Omental fat pad (tissue), 4 donors: ENCODE data around the gene UQCC5. TPM values are rescaled to one million over a fixed set of nuclear protein-coding genes. Genes with fewer than 3 reads are reported as not detected.

Experiments
- ATAC-seq: fragments of 150-250 bp; one replicate; pipeline ENCODE4 v1.9.1; 2016; ENCODE audit warnings: mild to moderate bottlenecking, moderate library complexity; ENCODE audit not compliant: low FRiP score
- DNase-seq: peaks from one replicate; pipeline ENCODE4 v3.0.0-alpha.2; 2019; ENCODE audit warnings: low spot score
- small RNA-seq: library from RNA; depleted of rRNA; stranded (forward); fragments of <200 nt; gene quantifications from one replicate; pipeline ENCODE3, GENCODE V24; 2016
- total RNA-seq, 4 donors: library from RNA; depleted of rRNA; stranded (reverse); fragments of >200 nt; gene quantifications; one replicate each; pipeline ENCODE4 v1.1.0, GENCODE V29; 2016
- TF ChIP-seq, protein P1 (sequence below), 3 donors: fragments of 450-650 bp; IDR thresholded peaks; one replicate each; pipeline ENCODE4 v1.5.1; 2016 to 2017; ENCODE audit warnings: antibody characterized with exemption in 3 of 3, mild to moderate bottlenecking in 3 of 3, moderate library complexity in 2 of 3

The UQCC5 gene
- total RNA-seq, 4 donors from 2014 or later, result 3.2 to 27.9 (median 13.8) TPM

DNA sequence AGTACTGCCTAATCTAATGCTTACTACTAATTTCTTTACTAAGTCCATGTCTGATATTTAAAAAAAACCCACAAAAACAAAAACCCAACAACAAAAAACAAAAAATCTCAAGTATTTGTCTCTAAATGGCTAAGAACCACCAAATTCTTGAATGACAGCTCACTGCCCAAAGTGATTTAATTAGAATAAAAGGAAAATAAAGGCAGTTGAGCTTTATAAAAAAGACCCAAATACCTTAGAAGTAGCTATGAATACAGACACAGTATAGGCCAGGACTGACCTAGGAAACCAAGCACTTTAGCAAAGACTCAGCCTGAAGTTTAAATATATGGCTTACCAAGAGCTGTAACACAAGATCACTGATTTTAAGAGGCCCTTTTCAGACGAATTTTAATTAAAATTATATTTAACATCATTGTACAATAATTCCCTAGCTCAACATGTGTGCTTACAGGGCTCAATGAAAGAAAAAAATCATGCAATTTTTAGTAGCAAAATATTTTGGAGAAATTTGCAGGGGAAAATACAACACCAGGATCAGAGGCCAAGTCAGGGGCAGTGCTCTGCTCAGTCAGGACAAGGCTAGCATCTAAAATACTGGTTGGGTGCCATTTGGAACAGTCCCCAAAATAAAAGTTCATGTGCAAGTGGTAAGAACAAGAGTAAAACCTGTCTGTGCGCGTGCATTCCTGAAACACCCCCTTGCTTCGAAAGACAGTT, 24.8 kb downstream of the UQCC5 start:
- ATAC-seq (no peak), DNase-seq (no peak)
- TF ChIP-seq, protein P1, sequence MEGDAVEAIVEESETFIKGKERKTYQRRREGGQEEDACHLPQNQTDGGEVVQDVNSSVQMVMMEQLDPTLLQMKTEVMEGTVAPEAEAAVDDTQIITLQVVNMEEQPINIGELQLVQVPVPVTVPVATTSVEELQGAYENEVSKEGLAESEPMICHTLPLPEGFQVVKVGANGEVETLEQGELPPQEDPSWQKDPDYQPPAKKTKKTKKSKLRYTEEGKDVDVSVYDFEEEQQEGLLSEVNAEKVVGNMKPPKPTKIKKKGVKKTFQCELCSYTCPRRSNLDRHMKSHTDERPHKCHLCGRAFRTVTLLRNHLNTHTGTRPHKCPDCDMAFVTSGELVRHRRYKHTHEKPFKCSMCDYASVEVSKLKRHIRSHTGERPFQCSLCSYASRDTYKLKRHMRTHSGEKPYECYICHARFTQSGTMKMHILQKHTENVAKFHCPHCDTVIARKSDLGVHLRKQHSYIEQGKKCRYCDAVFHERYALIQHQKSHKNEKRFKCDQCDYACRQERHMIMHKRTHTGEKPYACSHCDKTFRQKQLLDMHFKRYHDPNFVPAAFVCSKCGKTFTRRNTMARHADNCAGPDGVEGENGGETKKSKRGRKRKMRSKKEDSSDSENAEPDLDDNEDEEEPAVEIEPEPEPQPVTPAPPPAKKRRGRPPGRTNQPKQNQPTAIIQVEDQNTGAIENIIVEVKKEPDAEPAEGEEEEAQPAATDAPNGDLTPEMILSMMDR (IDR thresholded peaks at IDR 0.05), result no peak

DNA sequence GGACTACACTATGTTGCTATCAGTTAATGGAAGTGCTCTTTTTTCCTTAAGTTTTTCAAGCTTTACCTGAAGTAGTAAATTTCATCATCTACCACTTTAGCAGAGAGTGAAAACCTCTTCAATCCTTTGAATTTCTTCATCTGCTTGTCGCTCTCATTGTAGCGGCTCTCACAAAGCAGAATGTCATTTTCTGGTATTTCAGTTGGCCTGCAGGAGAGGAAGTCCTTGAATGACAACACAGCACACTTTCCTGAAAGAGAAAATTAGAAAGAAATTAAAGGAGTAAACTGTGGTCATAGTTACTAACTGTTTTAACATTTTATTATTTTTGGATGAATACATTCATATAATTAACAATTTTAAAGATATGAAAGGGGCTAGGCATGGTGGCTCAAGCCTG, 27.6 kb downstream of the UQCC5 start:
- DNase-seq (no peak), ATAC-seq (no peak)
- TF ChIP-seq, protein P1 (IDR thresholded peaks at IDR 0.05), result no peak

DNA sequence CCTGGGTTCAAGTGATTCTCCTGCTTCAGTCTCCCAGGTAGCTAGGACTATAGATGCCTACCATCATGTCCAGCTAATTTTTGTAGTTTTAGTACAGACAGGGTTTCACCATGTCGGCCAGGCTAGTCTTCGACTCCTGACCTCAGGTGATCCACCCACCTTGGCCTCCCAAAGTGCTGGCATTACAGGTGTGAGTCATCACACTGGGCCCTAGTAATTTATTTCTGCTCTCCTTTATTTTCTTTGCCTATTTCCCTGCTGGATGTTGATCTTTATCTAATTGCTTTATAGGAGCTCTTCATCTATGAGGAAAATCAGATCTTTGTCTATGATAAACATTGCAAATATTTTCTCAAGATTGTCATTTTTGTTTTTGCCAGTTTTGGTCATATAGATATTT, 31.7 kb downstream of the UQCC5 start:
- TF ChIP-seq, protein P1 (IDR thresholded peaks at IDR 0.05), result no peak
- DNase-seq, result no peak
- ATAC-seq, result no peak

DNA sequence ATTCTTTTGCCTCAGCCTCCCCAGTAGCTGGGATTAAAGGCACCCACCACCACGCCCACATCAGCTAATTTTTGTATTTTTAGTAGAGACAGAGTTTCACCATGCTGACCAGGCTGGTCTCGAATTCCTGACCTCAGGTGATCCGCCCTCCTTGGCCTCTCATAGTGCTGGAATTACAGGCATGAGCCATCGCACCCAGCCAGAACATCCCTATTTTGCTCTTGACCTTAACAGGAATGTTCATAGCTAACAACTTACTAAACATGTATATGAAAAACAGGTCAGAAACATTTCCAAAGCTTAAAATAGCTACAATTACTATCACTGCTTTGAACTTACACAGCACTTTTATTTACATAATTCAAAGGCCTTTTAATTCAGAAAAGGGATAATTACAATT, 33.7 kb downstream of the UQCC5 start:
- DNase-seq (no peak), ATAC-seq (peak; percentile 54)

DNA sequence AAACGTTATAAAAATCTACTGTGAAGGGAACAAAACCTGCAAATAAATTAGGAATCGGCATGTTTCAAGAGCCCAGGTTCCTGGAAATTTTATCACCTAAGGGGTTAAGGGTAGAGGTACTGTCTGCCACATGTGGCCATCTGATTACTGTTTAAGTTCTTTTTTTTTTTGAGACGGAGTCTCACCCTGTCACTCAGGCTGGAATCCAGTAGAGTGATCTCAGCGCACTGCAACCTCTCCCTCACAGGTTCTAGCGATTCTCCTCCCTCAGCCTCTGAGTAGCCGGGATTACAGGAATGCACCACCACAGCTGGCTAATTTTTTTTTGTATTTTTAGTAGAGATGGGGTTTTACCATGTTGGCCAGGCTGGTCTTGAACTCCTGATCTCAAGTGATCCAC, 35.8 kb downstream of the UQCC5 start:
- TF ChIP-seq, protein P1 (IDR thresholded peaks at IDR 0.05), result no peak
- no peak for ATAC-seq
- no peak for DNase-seq

More for the DNA sequence above, 33.7 kb downstream of the UQCC5 start:
- TF ChIP-seq, protein P1 (IDR thresholded peaks at IDR 0.05), result no peak

DNA sequence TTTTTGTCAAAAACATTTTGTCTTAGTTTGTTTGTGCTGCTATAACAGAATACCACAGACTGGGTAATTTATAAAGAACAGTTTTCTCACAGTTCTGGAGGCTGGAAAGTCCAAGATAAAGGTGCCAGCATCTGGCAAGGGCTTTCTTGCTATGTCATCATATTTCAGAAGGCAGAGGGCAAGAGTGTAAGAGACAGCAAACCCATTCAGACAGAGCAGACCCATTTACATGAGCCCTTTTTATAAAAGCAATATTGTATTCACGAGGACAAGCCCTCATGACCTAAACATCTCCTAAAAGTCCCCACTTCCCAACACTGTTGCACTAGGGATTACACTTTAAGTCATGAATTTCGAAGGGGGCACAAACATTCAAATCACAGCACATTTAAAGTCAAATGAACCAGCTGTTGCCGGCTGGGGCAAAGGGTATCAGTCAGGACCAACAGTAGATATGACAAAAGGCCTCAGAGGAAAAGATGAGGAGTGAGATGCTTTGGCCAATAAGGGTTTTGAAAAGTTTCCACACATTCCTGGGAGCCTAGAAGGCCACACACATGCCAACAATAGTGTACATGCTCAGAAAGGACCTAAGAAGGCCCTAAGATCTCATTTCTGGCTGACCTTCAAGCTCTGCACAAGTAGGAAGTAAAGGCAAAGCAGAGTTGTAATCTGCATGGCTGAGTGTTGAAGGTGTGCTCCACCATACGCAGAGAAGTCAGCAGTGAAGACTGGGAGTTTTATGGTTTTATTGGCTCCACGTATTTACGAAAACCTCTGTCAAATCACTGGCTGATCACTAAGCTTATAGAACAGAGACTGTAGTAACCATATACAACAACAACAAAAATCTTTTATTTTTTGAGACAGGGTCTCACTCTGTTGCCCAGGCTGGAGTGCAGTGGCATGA, 37.9 kb downstream of the UQCC5 start:
- ATAC-seq, result no peak
- no peak for DNase-seq
- TF ChIP-seq, protein P1 (IDR thresholded peaks at IDR 0.05), result no peak

Small RNA genes within 50 kb of the gene (small RNA-seq; reads per million reads assigned to genes)
- not detected for gene RNU6-856P
- not detected for gene RNU6ATAC16P

Other genes with a start within 250 kb of the UQCC5 start
- gene GLYCTK, start 248.8 kb upstream of the UQCC5 start, total RNA-seq, result 10 to 100 TPM; 12.7 to 63.5 (median 41.4) TPM
- gene DNAH1, start 220.3 kb upstream of the UQCC5 start, total RNA-seq, result 10 to 100 TPM in 3 of 4 donors, 1 to 10 TPM in 1; 6.7 to 24.9 (median 14.1) TPM
- 10 to 100 TPM; 44.6 to 73.0 (median 57.4) TPM for gene BAP1, start 126.6 kb upstream of the UQCC5 start, total RNA-seq
- gene PHF7, start 125.9 kb upstream of the UQCC5 start, total RNA-seq, result 10 to 100 TPM in 2 of 4 donors, 1 to 10 TPM in 2; 5.5 to 12.9 (median 9.1) TPM
- gene SEMA3G, start 91.5 kb upstream of the UQCC5 start, total RNA-seq, result 100 to 1,000 TPM in 3 of 4 donors, 10 to 100 TPM in 1; 21.3 to 200 (median 131) TPM
- 1 to 10 TPM in 2 of 4 donors, not detected in 2; 2.4 to 2.5 TPM for gene TNNC1, start 82.6 kb upstream of the UQCC5 start, total RNA-seq
- gene NISCH, start 81.0 kb upstream of the UQCC5 start, total RNA-seq, result 10 to 100 TPM; 59.8 to 82.3 (median 68.5) TPM
- 100 to 1,000 TPM; 231 to 610 (median 304) TPM for gene STAB1, start 41.3 kb upstream of the UQCC5 start, total RNA-seq
- 10 to 100 TPM; 18.3 to 50.3 (median 39.5) TPM for gene NT5DC2, start 2.7 kb upstream of the UQCC5 start, total RNA-seq
- gene PBRM1, start 149.3 kb downstream of the UQCC5 start, total RNA-seq, result 100 to 1,000 TPM in 3 of 4 donors, 10 to 100 TPM in 1; 89.4 to 118 (median 114) TPM
- 100 to 1,000 TPM in 2 of 4 donors, 10 to 100 TPM in 2; 55.8 to 371 (median 93.0) TPM for gene GNL3, start 149.4 kb downstream of the UQCC5 start, total RNA-seq
- 10 to 100 TPM; 24.0 to 53.0 (median 45.4) TPM for gene GLT8D1, start 169.2 kb downstream of the UQCC5 start, total RNA-seq
- 100 to 1,000 TPM in 2 of 4 donors, 10 to 100 TPM in 2; 49.2 to 138 (median 84.9) TPM for gene SPCS1, start 169.5 kb downstream of the UQCC5 start, total RNA-seq
- 10 to 100 TPM; 16.8 to 22.0 (median 18.7) TPM for gene NEK4, start 234.3 kb downstream of the UQCC5 start, total RNA-seq
- under 1 TPM in 1 of 4 donors, not detected in 3; 0.94 TPM for gene ITIH1, start 241.0 kb downstream of the UQCC5 start, total RNA-seq